Mammary epithelial cell (primary cell): Measurements from ENCODE around the gene ELP2.

Experiments used
- EZH2 ChIP-seq: IDR thresholded peaks from 2 replicates; pipeline ENCODE4 v1.6.1; 2012; ENCODE audit warnings: low read length, inconsistent platforms, borderline replicate concordance
- TF ChIP-seq, protein P1 (sequence below), 2 donors: IDR thresholded peaks in 1 of 2; conservative IDR thresholded peaks in 1 of 2; 2 replicates each; pipeline ENCODE4 v1.5.1; 2011 to 2012; ENCODE audit warnings: inconsistent platforms in 2 of 2, low read length in 2 of 2, mild to moderate bottlenecking in 2 of 2, control low read depth in 1 of 2, low read depth in 1 of 2; ENCODE audit not compliant: insufficient read depth in 1 of 2; ENCODE audit errors: extremely low read depth in 1 of 2

GRCh38 chr18:36096955-36097354, 32.7 kb upstream of the ELP2 start:
- TF ChIP-seq, protein P1, sequence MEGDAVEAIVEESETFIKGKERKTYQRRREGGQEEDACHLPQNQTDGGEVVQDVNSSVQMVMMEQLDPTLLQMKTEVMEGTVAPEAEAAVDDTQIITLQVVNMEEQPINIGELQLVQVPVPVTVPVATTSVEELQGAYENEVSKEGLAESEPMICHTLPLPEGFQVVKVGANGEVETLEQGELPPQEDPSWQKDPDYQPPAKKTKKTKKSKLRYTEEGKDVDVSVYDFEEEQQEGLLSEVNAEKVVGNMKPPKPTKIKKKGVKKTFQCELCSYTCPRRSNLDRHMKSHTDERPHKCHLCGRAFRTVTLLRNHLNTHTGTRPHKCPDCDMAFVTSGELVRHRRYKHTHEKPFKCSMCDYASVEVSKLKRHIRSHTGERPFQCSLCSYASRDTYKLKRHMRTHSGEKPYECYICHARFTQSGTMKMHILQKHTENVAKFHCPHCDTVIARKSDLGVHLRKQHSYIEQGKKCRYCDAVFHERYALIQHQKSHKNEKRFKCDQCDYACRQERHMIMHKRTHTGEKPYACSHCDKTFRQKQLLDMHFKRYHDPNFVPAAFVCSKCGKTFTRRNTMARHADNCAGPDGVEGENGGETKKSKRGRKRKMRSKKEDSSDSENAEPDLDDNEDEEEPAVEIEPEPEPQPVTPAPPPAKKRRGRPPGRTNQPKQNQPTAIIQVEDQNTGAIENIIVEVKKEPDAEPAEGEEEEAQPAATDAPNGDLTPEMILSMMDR (conservative IDR thresholded peaks at IDR 0.05 in 1 of 2, IDR thresholded peaks at IDR 0.05 in 1 of 2; ENCODE audit: extremely low read depth in 1 of 2, insufficient read depth in 1 of 2, low read depth in 1 of 2, low read length in 2 of 2) = no peak
- TF ChIP-seq EZH2 = no peak
